GM18505 (cell line): ENCODE results near the gene PRRT2.

Experiments
- ATAC-seq: cut with Tn5 transposase; IDR thresholded peaks from one replicate; pipeline ENCODE4 v1.9.1; 2021; ENCODE audit not compliant: unreplicated experiment
- POLR2A ChIP-seq: IDR thresholded peaks from 4 replicates; pipeline ENCODE4 v1.6.1; 2011; ENCODE audit warnings: borderline replicate concordance; ENCODE audit not compliant: insufficient read depth, insufficient read length; ENCODE audit errors: extremely low read depth

Gene PRRT2

DNA sequence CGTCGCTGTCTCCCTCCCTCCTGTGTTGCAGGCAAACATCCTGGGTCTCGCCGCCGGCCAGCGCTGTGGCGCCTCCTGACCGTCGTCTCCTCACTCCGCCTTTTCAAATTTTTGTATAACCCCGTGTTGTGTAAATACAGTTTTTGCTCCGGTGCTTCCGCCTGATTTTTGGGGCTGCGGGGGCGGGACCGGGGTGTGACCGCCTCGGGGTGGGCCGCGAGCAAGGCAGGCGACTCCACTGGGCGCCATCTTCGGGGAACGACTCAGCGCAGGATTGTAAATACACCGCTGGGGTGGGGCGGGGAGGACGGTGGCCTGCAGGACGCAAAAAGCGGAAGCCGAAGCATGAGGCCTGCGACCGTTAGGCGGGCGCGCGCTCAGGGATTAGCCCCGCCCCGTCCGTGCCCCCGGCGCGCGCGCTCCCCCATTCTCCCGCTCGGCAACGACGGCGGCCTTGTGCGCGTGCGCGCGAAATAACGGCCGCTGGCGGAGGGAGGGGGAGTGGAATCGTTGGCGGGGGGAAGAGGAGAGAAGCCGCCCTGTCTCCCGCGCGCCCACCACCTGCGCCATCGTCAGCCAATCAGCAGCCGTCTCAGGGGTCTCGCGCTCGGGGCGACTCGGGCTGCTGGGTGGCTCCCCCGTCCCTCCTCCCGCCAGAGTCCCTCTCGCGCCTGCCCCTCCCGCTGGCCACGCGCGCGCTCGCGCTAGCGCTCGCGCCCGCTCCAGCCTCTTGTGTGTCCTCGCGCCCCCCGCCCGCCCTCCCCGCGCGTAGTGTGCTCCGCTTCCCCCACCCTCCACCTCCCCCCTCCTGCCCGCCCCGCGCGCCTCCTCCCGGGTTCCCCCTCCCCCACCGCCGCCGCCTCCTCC, 6.5 kb upstream of the PRRT2 start:
- peak; percentile 50 for ATAC-seq
- TF ChIP-seq POLR2A, result peak; percentile 92

DNA sequence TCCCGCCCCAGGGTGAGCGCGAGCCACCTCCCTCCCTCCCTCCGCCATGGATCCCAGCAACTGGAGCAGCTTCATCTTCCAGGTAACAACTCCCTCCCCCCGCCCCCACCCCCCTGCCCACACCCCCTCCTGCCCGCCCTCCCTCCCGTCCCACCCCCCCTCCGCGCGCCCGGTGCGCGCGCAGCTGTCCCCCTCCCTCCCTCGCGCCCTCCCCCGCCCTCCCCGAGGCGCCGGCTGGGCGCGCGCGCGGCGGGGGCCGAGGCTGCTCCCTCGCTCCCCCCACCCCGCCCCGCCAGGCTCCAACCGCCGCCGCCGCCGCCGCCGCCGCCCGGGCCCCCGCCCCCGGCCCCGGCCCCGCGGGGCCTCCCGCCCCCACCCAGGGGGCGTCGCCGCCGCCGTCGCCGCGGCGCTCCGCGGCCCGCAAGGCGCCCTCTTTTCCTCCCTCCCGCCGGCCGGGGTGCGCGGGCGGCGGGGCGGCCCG, 5.9 kb upstream of the PRRT2 start, which contains the start of gene MAZ:
TSS of gene MAZ (plus strand) at position 431 of the 481 bp plus-strand sequence. CDS start 173 bp downstream, outside the sequence.
- TF ChIP-seq POLR2A, result no peak
- ATAC-seq, result no peak

- TF ChIP-seq POLR2A, result peak; percentile 31
- ATAC-seq, result no peak
Observed at GRCh38 chr16:29806641-29807425, 5.2 kb upstream of the PRRT2 start.

GRCh38 chr16:29807426-29808218, 4.4 kb upstream of the PRRT2 start:
- TF ChIP-seq POLR2A, result peak; percentile 51
- ATAC-seq, result no peak

GRCh38 chr16:29808219-29808900, 3.6 kb upstream of the PRRT2 start:
- no peak for ATAC-seq

DNA sequence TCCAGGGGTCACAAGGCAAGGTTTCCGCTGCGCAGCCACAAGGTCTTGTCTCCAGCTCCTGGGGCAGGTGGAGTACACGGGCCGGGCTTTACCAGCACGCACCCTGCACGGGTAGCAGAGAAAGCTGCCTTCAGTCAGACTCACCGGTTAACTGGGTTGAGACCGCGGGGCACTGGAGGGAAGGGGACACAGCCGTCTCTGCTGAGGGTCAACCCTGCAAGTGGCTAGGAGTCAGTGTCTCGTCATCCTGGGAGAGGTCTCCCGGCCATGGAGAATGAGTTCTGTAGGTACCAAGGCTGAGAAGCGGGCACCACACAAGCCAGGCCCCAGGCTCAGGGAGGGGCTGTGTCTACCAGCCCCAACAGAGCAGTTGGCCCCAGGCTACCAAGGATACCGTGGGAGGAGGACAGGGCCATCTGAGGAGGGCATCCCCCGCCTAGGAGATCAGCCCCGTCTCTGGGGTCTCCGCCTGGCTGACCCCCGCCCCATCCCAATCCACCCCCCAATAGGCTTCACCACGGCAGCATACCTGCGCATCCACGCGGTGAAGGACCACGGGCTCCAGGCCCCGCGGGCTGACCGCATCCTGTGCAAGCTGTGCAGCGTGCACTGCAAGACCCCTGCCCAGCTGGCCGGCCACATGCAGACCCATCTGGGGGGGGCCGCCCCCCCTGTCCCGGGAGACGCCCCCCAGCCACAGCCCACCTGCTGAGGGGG, 2.8 kb upstream of the PRRT2 start:
- ATAC-seq, result no peak
- TF ChIP-seq POLR2A, result no peak

More at GRCh38 chr16:29808219-29808900, 3.6 kb upstream of the PRRT2 start:
- no peak for TF ChIP-seq POLR2A

GRCh38 chr16:29809850-29810698, 1.9 kb upstream of the PRRT2 start:
- TF ChIP-seq POLR2A, result no peak
- no peak for ATAC-seq

DNA sequence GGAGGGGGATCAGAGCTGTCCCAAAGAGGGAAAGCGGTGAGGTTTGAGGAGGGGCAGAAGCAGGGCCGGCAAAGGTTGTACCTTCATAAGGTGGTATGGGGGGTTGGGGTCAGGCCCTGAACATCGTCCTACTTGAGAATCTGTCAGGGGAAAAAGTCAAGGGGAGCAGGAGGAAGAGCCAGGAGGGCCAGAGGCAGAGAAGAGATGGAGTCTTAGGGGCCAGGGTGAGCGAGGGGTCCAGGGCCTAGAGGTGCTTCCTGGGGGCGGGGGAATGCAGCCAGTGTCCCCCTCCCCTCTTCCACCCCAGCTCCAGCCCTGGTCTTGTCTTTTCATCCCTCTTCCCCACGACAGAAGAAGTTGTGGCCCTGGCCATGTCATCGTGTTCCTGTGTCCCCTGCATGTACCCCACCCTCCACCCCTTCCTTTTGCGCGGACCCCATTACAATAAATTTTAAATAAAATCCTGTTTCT, 1.3 kb upstream of the PRRT2 start:
- ATAC-seq, result no peak
- no peak for TF ChIP-seq POLR2A

- no peak for ATAC-seq
- TF ChIP-seq POLR2A, result peak; percentile 50
Observed at GRCh38 chr16:29811170-29811895, 660 bp upstream of the PRRT2 start.
